Stimulated activated effector memory CD8-positive, alpha-beta T cell treated with anti-CD3 and anti-CD28 coated beads, Interleukin-12 subunit alpha, Interleukin-12 subunit beta, amount 100 ng/mL, for 72 hours (primary cell): Measurements from ENCODE around the gene EMC10.

Source experiments
- ATAC-seq: fragments of 150-1000 bp; cut with Tn5 transposase; 2 replicates; pipeline ENCODE4 v1.10.0; 2021
- DNase-seq, 2 donors: peaks; one replicate each; pipeline ENCODE4 v3.0.0; 2021 to 2022; ENCODE audit warnings: low spot score in 2 of 2
- H3K27ac Mint-ChIP-seq: one replicate; pipeline ENCODE4 v1.8.0; 2022; ENCODE audit warnings: mild to moderate bottlenecking, mixed read lengths
- H3K36me3 Mint-ChIP-seq: one replicate; pipeline ENCODE4 v1.8.0; 2022; ENCODE audit warnings: mild to moderate bottlenecking, mixed read lengths
- H3K4me1 Mint-ChIP-seq: one replicate; pipeline ENCODE4 v1.8.0; 2022; ENCODE audit warnings: mixed read lengths
- H3K4me3 Mint-ChIP-seq: one replicate; pipeline ENCODE4 v1.8.0; 2022; ENCODE audit warnings: mild to moderate bottlenecking, mixed read lengths
- H3K9me3 Mint-ChIP-seq: one replicate; pipeline ENCODE4 v1.8.0; 2022; ENCODE audit warnings: mixed read lengths

Gene EMC10

GRCh38 chr19:50481351-50482149 lies 5.2 kb downstream of the EMC10 start:
- Mint-ChIP-seq H3K4me3 (no peak overlapping the region), H3K27ac (peak overlapping the region; percentile 81)
- ATAC-seq, result no peak

GRCh38 chr19:50482271-50482855 lies 6.1 kb downstream of the EMC10 start:
- no peak for ATAC-seq
- H3K27ac Mint-ChIP-seq, result no peak overlapping the region

More at GRCh38 chr19:50481351-50482149, 5.2 kb downstream of the EMC10 start:
- DNase-seq, result no peak
- no peaks in the 10 kb centered on the region for H3K9me3 Mint-ChIP-seq
- H3K4me1 Mint-ChIP-seq, result peaks cover 42% of the 10 kb centered on the region
- H3K36me3 Mint-ChIP-seq, result peaks cover 72% of the 10 kb centered on the region

GRCh38 chr19:50482916-50483315 lies 6.6 kb downstream of the EMC10 start:
- Mint-ChIP-seq H3K4me3 (no peak overlapping the region), H3K36me3 (peaks cover 59% of the 10 kb centered on the region), H3K27ac (no peak overlapping the region), H3K9me3 (no peaks in the 10 kb centered on the region), H3K4me1 (peaks cover 39% of the 10 kb centered on the region)
- no peak for DNase-seq
- no peak for ATAC-seq

More at GRCh38 chr19:50482271-50482855, 6.1 kb downstream of the EMC10 start:
- no peak for DNase-seq
- Mint-ChIP-seq H3K4me3 (no peak overlapping the region), H3K36me3 (peaks cover 64% of the 10 kb centered on the region), H3K4me1 (peaks cover 39% of the 10 kb centered on the region), H3K9me3 (no peaks in the 10 kb centered on the region)

- no peaks in the 10 kb centered on the region for H3K9me3 Mint-ChIP-seq
- ATAC-seq (no peak), DNase-seq (no peak)
- H3K27ac Mint-ChIP-seq, result peak overlapping the region; percentile 34
- H3K36me3 Mint-ChIP-seq, result peaks cover 56% of the 10 kb centered on the region
- no peak overlapping the region for H3K4me3 Mint-ChIP-seq
- H3K4me1 Mint-ChIP-seq, result peaks cover 44% of the 10 kb centered on the region
Measured at GRCh38 chr19:50485284-50485955, 9.1 kb downstream of the EMC10 start.

- peak; percentile 40 for ATAC-seq
- H3K27ac Mint-ChIP-seq, result peak overlapping the region; percentile 57
- no peaks in the 10 kb centered on the region for H3K9me3 Mint-ChIP-seq
- DNase-seq, result peak in 1 of 2 donors; percentile 79
- H3K4me3 Mint-ChIP-seq, result no peak overlapping the region
- peaks cover 51% of the 10 kb centered on the region for H3K4me1 Mint-ChIP-seq
- H3K36me3 Mint-ChIP-seq, result peaks cover 56% of the 10 kb centered on the region
Measured at GRCh38 chr19:50486823-50487515, 10.7 kb downstream of the EMC10 start.

- no peak for DNase-seq
- Mint-ChIP-seq H3K4me1 (peaks cover 57% of the 10 kb centered on the region), H3K36me3 (peaks cover 52% of the 10 kb centered on the region), H3K27ac (peak overlapping the region; percentile 57), H3K9me3 (no peaks in the 10 kb centered on the region), H3K4me3 (no peak overlapping the region)
- ATAC-seq, result no peak
Measured at GRCh38 chr19:50488389-50489194, 12.3 kb downstream of the EMC10 start.

GRCh38 chr19:50489461-50490011 lies 13.2 kb downstream of the EMC10 start:
- Mint-ChIP-seq H3K9me3 (no peaks in the 10 kb centered on the region), H3K4me1 (peaks cover 57% of the 10 kb centered on the region), H3K36me3 (peaks cover 48% of the 10 kb centered on the region), H3K4me3 (no peak overlapping the region), H3K27ac (peak overlapping the region; percentile 57)
- DNase-seq, result no peak
- no peak for ATAC-seq

GRCh38 chr19:50490411-50490811 lies 14.1 kb downstream of the EMC10 start:
- ATAC-seq (no peak), DNase-seq (no peak)
- Mint-ChIP-seq H3K36me3 (peaks cover 39% of the 10 kb centered on the region), H3K4me1 (peaks cover 53% of the 10 kb centered on the region), H3K27ac (no peak overlapping the region), H3K9me3 (no peaks in the 10 kb centered on the region), H3K4me3 (no peak overlapping the region)

- Mint-ChIP-seq H3K4me3 (no peak overlapping the region), H3K27ac (peak overlapping the region; percentile 80), H3K4me1 (peaks cover 49% of the 10 kb centered on the region), H3K36me3 (peaks cover 36% of the 10 kb centered on the region), H3K9me3 (no peaks in the 10 kb centered on the region)
- DNase-seq, result no peak
- no peak for ATAC-seq
Measured at GRCh38 chr19:50490991-50491472, 14.7 kb downstream of the EMC10 start.

- H3K4me1 Mint-ChIP-seq, result peaks cover 42% of the 10 kb centered on the region
- H3K4me3 Mint-ChIP-seq, result peak overlapping the region; percentile 55
- DNase-seq, result no peak
- H3K9me3 Mint-ChIP-seq, result no peaks in the 10 kb centered on the region
- peaks cover 36% of the 10 kb centered on the region for H3K36me3 Mint-ChIP-seq
- peak overlapping the region; percentile 80 for H3K27ac Mint-ChIP-seq
- ATAC-seq, result peak; percentile 87
Measured at GRCh38 chr19:50492303-50493052, 16.2 kb downstream of the EMC10 start.

- ATAC-seq (no peak), DNase-seq (no peak)
- H3K27ac Mint-ChIP-seq, result peak overlapping the region; percentile 11
- peaks cover 37% of the 10 kb centered on the region for H3K4me1 Mint-ChIP-seq
- no peak overlapping the region for H3K4me3 Mint-ChIP-seq
- peaks cover 36% of the 10 kb centered on the region for H3K36me3 Mint-ChIP-seq
- no peaks in the 10 kb centered on the region for H3K9me3 Mint-ChIP-seq
Measured at GRCh38 chr19:50493171-50493570, 16.9 kb downstream of the EMC10 start.

GRCh38 chr19:50494186-50495019 lies 18.1 kb downstream of the EMC10 start:
- ATAC-seq (no peak), DNase-seq (no peak)
- Mint-ChIP-seq H3K9me3 (no peaks in the 10 kb centered on the region), H3K27ac (peak overlapping the region; percentile 90), H3K36me3 (peaks cover 27% of the 10 kb centered on the region), H3K4me3 (no peak overlapping the region), H3K4me1 (peaks cover 25% of the 10 kb centered on the region)

GRCh38 chr19:50495020-50495531 lies 18.8 kb downstream of the EMC10 start:
- DNase-seq, result no peak
- Mint-ChIP-seq H3K4me3 (no peak overlapping the region), H3K27ac (peak overlapping the region; percentile 90), H3K4me1 (peaks cover 21% of the 10 kb centered on the region), H3K9me3 (no peaks in the 10 kb centered on the region), H3K36me3 (peaks cover 22% of the 10 kb centered on the region)
- no peak for ATAC-seq
